K562 (cell line): ENCODE results near the gene ERC2.

Experiments used
- POLR2AphosphoS5 ChIP-seq: IDR thresholded peaks from 2 replicates; pipeline ENCODE4 v1.6.1; 2011; ENCODE audit warnings: mild to moderate bottlenecking, low read depth, low read length, moderate library complexity; ENCODE audit not compliant: control insufficient read depth, insufficient read depth
- YY1 ChIP-seq, 3 experiments: IDR thresholded peaks; 2 replicates each; pipeline ENCODE4 v1.6.1; 2011; ENCODE audit warnings: low read length in 2 of 3, mild to moderate bottlenecking in 2 of 3, moderate library complexity in 2 of 3, borderline replicate concordance in 1 of 3, control low read depth in 1 of 3, low read depth in 1 of 3; ENCODE audit not compliant: insufficient read depth in 3 of 3, insufficient replicate concordance in 2 of 3, control insufficient read depth in 1 of 3, insufficient read length in 1 of 3; ENCODE audit errors: extremely low read depth in 1 of 3
- ZFP36 ChIP-seq: fragments of 150-350 bp; IDR thresholded peaks from 2 replicates; pipeline ENCODE4 v1.6.1; 2018; ENCODE audit warnings: low read length, low read depth; ENCODE audit not compliant: partially characterized antibody
- ZNF197 ChIP-seq: fragments of 200-800 bp; sonication (Bioruptor generic); IDR thresholded peaks from 2 replicates; pipeline ENCODE4 v1.6.1; 2016; ENCODE audit warnings: low read depth, missing genetic modification characterization, missing compliant biosample characterization
- TF ChIP-seq, protein P1 (sequence below), 3 experiments: IDR thresholded peaks in 2 of 3; conservative IDR thresholded peaks in 1 of 3; 2 replicates each; pipeline ENCODE4 v1.5.1; 2011 to 2012; ENCODE audit warnings: low read length in 3 of 3, mild to moderate bottlenecking in 3 of 3, control low read depth in 2 of 3, improper control_type of control experiment in 1 of 3, inconsistent platforms in 1 of 3, low read depth in 1 of 3, mixed read lengths in 1 of 3, moderate library complexity in 1 of 3; ENCODE audit not compliant: insufficient read depth in 2 of 3

DNA sequence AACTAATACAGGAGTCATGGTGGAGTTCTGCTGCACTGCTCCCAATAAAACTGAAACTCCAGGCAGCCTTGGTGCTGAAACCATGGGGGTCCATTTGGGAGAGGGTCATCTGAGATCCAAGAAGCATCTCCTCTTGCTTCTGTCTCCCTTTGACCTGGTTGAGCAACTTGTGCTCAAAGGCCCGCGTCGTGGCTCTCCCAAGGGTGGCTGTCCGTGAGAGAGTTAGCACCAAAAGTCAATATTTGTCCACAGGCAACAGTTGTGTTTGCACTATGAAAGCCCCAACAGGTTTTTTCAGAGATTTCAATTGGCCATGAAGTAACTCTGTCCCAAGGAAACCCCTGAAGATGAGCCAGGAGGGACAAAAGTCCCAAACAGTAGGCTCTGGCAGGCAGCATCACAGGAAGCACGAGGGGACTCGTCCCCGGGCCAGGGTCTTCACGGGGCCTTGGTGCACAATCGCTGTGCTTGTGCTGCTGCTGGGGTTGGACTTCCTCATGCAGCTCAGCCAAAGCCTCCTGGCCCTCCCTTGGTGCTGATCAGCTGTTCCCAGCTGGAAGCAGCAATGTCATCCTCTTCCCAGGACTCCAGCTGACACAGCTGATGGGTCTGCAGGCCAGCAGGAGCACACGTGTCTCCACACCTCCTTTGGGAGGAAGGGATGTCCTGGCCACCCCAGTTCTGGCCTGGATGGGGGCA lies 941.8 kb downstream of the ERC2 start:
- TF ChIP-seq YY1 (IDR thresholded peaks at IDR 0.05; ENCODE audit: borderline replicate concordance in 1 of 3, control insufficient read depth in 1 of 3, extremely low read depth in 1 of 3, insufficient read depth in 3 of 3, insufficient read length in 1 of 3, insufficient replicate concordance in 2 of 3, low read depth in 1 of 3, low read length in 2 of 3) (no peak), ZNF197 (CRISPR knock-in tag) (no peak), POLR2AphosphoS5 (no peak), ZFP36 (no peak)
- TF ChIP-seq, protein P1, sequence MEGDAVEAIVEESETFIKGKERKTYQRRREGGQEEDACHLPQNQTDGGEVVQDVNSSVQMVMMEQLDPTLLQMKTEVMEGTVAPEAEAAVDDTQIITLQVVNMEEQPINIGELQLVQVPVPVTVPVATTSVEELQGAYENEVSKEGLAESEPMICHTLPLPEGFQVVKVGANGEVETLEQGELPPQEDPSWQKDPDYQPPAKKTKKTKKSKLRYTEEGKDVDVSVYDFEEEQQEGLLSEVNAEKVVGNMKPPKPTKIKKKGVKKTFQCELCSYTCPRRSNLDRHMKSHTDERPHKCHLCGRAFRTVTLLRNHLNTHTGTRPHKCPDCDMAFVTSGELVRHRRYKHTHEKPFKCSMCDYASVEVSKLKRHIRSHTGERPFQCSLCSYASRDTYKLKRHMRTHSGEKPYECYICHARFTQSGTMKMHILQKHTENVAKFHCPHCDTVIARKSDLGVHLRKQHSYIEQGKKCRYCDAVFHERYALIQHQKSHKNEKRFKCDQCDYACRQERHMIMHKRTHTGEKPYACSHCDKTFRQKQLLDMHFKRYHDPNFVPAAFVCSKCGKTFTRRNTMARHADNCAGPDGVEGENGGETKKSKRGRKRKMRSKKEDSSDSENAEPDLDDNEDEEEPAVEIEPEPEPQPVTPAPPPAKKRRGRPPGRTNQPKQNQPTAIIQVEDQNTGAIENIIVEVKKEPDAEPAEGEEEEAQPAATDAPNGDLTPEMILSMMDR (IDR thresholded peaks at IDR 0.05 in 2 of 3, conservative IDR thresholded peaks at IDR 0.05 in 1 of 3; ENCODE audit: insufficient read depth in 2 of 3, low read depth in 1 of 3, low read length in 3 of 3) = no peak
